Activated T-helper 2 cell treated with anti-CD3 and anti-CD28 coated beads, Interferon-gamma antibody, Interleukin-2, Interleukin-4, amounts not matched to agents 10 μg/mL and 5 μg/mL and 100 μg/mL, durations not matched to agents 14 hours and 24 hours and 36 hours (primary cell): ENCODE results near the gene GNB1L. TPM values are rescaled to one million over a fixed set of nuclear protein-coding genes. Genes with fewer than 3 reads are reported as not detected.

Experiments used
- DNase-seq: peaks from one replicate; pipeline ENCODE4 v3.0.0; 2021; ENCODE audit warnings: low spot score
- H3K27ac Mint-ChIP-seq: one replicate; pipeline ENCODE4 v1.8.0; 2021; ENCODE audit warnings: mixed read lengths
- H3K27me3 Mint-ChIP-seq: one replicate; pipeline ENCODE4 v1.8.0; 2021; ENCODE audit warnings: low read depth, mixed read lengths
- H3K36me3 Mint-ChIP-seq: one replicate; pipeline ENCODE4 v1.8.0; 2021; ENCODE audit warnings: low read depth, mixed read lengths
- H3K4me1 Mint-ChIP-seq: one replicate; pipeline ENCODE4 v1.8.0; 2021; ENCODE audit warnings: low read depth, mixed read lengths
- H3K4me3 Mint-ChIP-seq: one replicate; pipeline ENCODE4 v1.8.0; 2021; ENCODE audit warnings: low read depth, mild to moderate bottlenecking, moderate library complexity, mixed read lengths
- H3K9me3 Mint-ChIP-seq: one replicate; pipeline ENCODE4 v1.8.0; 2021; ENCODE audit warnings: mixed read lengths
- intact Hi-C: fragments of 100-400 bp; cut with micrococcal nuclease; formaldehyde crosslinking; loops from one replicate; pipeline ENCODE4 v1.15.1; 2023
- total RNA-seq: library from RNA; stranded (reverse); gene quantifications from 2 replicates; pipeline ENCODE4 v1.2.3, GENCODE V29; 2022

The GNB1L gene
- total RNA-seq, 1 donor from 2014 or later, result 14.7 TPM

DNA sequence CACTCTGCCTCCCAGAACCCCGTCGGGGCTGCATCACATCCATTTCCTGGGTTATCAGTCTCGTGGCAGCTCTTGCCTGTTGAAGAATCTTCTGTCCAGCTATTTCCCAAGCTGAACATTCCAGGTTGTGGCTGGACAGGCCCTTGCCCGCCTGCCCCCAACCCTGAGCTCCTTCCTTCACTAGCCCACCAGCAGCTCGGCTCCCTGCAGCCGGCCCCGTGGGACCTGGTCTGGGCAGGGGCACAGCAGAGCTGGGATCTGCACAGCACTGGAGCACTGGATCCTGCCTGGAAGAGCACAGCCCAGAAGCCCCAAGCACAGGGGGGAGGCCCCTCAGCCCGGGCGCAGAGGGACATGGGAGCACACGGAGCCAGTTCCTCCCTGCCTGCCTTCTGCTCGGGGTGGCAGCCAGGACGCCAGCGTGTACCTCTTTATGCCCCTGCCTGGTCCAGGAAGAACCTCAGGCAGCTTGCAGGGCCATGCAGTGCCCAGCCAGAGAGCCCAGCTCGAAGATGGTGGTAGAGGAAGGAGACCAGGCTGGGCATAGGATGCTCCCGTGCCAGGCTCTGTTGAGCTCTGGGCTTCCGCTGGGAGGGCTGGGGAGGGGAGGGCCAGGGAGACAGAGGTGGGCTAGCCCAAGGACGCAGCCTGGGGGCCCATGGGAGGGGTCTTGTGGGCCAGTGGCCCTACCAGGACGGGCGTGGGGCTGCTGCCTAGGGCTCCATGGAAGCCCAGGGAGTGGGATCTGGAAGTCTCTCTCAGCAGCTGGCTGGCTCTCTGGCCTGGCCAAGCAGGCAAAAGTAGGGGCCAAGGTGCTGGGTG is 16.6 kb upstream of the GNB1L start:
- Mint-ChIP-seq H3K36me3 (no peaks in the 10 kb centered on the region), H3K27ac (no peak overlapping the region), H3K4me3 (no peak overlapping the region), H3K4me1 (peaks cover 3% of the 10 kb centered on the region), H3K9me3 (no peaks in the 10 kb centered on the region), H3K27me3 (no peaks in the 10 kb centered on the region)
- intact Hi-C loops, result no loop called here
- DNase-seq, result no peak

DNA sequence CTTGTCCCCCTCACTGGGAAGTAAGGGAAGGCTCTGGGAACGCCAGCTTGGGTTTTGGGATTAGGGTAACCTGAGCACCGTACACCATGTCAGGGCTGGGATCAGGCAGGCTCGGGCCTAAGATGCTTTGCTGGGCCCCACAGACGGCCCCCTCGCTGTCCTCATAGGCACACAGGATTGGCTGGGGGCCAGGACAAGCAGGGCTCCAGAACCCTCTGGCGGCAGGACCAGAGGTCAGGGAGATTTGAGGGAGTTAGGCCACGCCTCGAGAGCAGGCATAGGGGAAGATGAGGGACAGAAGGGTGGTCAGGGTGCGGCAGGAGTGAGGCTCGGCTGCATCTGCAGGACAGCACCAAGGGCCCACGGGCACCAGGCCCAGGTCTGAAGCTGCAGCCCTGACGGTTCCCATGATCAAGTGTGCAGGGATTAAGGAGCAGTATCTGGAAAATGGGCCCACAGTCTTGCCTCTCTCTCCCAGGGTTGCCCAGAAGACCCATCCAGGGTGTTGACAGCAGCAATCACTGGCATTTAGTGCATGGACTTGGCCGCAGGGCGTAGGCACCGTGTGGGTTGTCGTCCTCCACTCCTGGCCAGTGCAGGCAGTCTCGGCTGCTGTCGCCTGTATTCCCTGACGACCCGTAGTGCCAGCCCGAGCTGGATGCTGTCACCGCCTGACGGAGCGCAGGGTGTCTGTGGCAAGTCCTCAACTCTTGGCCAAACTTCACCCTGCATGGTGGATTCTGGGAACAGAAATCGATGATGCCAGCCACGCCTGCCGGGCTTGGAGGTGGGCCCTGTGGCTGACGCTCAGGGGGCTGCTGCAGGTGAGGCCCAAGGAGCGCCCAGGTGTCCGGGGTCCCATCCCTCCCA is 15.7 kb upstream of the GNB1L start:
- no peak for DNase-seq
- Mint-ChIP-seq H3K4me1 (peaks cover 3% of the 10 kb centered on the region), H3K4me3 (no peak overlapping the region), H3K36me3 (no peaks in the 10 kb centered on the region), H3K27me3 (no peaks in the 10 kb centered on the region), H3K9me3 (no peaks in the 10 kb centered on the region), H3K27ac (no peak overlapping the region)
- intact Hi-C loops, result no loop called here

DNA sequence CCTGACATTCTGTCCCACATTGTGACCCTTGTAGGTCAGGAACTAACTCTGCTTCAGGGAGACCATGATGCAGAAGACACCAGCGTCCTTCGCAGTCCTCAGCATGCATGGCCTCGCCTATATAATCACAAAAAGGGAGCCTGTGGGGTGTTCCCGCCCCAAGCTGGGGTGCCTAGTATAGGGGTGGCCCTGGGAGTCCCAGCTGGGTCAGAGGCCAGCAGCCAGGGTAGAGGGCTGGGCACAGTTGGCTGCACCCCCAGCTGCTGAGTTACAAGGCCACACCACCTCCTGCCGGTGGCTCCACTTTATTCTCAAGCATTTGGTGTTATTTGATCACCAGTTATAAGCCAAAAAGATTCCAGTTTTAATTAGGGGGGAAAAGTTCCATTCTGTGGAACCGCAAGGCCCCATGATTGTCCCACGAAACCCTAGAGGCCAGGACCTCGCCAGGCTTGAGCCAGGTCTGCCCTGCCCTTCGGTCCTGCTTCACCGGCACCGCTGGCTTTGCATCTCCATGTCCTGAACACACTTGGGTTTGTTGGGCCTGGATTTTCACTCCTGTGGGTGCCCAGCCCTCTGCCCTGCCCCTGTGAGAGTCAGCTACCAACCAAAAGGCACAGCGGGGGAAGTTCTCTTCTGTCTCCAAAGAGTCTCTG is 15.0 kb upstream of the GNB1L start:
- H3K36me3 Mint-ChIP-seq, result no peaks in the 10 kb centered on the region
- peaks cover 3% of the 10 kb centered on the region for H3K4me1 Mint-ChIP-seq
- no peaks in the 10 kb centered on the region for H3K27me3 Mint-ChIP-seq
- no peak overlapping the region for H3K27ac Mint-ChIP-seq
- no peak overlapping the region for H3K4me3 Mint-ChIP-seq
- H3K9me3 Mint-ChIP-seq, result no peaks in the 10 kb centered on the region
- intact Hi-C loops, result no loop called here
- DNase-seq, result no peak

DNA sequence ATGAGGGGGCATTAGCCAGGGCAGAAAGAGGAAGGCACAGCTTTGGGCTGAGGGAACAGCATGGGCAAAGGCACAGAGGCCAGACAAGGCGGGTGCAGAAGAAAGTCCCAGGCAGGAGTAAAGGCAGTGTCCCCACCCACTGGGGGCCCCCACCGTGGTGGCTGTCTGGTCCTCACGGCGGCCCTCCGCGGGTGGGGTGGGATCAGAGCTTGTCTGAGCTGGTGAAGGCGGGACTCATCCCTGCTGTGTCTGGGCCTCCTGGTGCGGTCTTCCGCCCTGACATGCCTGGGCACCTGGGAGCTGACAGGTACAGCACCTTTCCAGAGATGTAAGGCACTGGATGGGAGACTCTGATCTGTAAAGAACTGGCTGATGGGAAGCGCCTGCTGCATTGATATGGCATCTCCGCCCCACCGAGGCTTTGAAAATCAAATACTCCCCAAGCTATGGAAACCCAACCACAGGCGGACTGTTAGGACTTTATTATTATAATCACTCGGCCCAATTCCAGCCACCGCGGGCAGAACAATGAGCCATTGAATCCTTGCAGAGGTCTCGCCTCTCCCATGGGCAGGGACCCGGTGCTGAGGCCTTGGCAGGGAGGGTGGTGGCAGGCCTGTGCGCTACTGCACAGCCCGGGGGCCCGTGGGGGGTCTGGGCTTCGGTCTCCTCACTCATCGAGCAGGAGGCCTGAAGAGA is 14.2 kb upstream of the GNB1L start:
- no peak overlapping the region for H3K27ac Mint-ChIP-seq
- no peaks in the 10 kb centered on the region for H3K4me1 Mint-ChIP-seq
- no peaks in the 10 kb centered on the region for H3K36me3 Mint-ChIP-seq
- no peak overlapping the region for H3K4me3 Mint-ChIP-seq
- intact Hi-C loops, result no loop called here
- DNase-seq, result no peak
- H3K9me3 Mint-ChIP-seq, result no peaks in the 10 kb centered on the region
- H3K27me3 Mint-ChIP-seq, result no peaks in the 10 kb centered on the region

DNA sequence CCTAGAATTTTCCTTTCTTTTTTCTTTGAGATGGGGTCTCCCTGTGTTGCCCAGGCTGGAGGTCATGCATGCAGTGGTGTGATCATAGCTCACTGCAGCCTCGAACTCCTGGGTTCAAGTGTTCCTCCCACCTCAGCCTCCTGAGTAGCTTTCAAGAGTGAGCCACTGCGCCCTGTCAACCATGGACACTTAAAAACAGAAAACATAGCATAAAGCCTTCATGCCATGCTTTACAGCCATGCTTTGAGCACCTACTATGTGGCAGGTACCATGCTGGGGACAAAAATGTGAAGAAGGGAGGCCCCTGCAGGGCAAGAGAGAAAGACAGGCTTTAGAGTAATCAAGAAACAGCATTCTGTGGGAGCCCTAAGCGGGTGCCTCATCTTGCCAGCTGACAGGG is 13.7 kb upstream of the GNB1L start:
- intact Hi-C loops, result no loop called here
- H3K27ac Mint-ChIP-seq, result no peak overlapping the region
- no peaks in the 10 kb centered on the region for H3K36me3 Mint-ChIP-seq
- no peak overlapping the region for H3K4me3 Mint-ChIP-seq
- no peak for DNase-seq
- no peaks in the 10 kb centered on the region for H3K9me3 Mint-ChIP-seq
- no peaks in the 10 kb centered on the region for H3K4me1 Mint-ChIP-seq
- H3K27me3 Mint-ChIP-seq, result no peaks in the 10 kb centered on the region

DNA sequence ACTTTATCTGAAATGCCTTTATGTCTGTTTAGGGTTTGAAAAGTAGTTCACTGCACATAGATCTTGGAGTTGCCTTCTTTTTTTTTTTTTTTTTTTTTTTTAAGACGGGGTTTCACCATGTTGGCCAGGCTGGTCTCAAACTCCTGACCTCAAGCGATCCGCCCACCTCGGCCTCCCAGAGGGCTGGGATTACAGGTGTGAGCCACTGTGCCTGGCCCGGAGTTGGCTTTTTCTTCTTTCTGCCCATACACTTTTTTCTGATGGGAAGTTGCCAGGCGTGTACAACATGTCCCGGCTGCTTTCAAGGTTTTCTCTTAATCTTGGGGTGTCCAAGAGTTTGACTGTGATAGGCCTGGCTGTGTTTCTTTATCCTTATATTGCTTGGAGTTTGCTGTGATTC is 12.9 kb upstream of the GNB1L start:
- intact Hi-C loops, result no loop called here
- Mint-ChIP-seq H3K27ac (no peak overlapping the region), H3K9me3 (no peaks in the 10 kb centered on the region), H3K27me3 (no peaks in the 10 kb centered on the region), H3K36me3 (no peaks in the 10 kb centered on the region), H3K4me1 (no peaks in the 10 kb centered on the region), H3K4me3 (no peak overlapping the region)
- DNase-seq, result no peak

DNA sequence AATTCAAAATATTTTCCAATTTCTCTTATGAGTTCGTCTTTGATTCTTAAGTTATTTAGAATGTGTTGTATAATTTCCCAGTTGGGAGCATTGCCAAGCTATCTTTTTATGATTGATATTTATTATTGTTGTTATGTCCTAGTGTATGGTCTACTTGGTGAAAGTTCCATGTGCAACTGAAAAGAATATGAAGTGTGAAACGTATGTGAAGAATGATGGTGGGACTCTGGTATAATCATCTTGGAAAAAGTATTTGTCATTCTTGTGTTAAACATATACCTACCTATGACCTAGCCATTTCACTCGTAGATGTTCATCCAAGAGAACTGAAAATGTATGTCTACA is 12.0 kb upstream of the GNB1L start:
- DNase-seq, result no peak
- Mint-ChIP-seq H3K4me3 (no peak overlapping the region), H3K36me3 (no peaks in the 10 kb centered on the region), H3K9me3 (no peaks in the 10 kb centered on the region), H3K27me3 (no peaks in the 10 kb centered on the region), H3K4me1 (no peaks in the 10 kb centered on the region), H3K27ac (no peak overlapping the region)
- intact Hi-C loops, result no loop called here

DNA sequence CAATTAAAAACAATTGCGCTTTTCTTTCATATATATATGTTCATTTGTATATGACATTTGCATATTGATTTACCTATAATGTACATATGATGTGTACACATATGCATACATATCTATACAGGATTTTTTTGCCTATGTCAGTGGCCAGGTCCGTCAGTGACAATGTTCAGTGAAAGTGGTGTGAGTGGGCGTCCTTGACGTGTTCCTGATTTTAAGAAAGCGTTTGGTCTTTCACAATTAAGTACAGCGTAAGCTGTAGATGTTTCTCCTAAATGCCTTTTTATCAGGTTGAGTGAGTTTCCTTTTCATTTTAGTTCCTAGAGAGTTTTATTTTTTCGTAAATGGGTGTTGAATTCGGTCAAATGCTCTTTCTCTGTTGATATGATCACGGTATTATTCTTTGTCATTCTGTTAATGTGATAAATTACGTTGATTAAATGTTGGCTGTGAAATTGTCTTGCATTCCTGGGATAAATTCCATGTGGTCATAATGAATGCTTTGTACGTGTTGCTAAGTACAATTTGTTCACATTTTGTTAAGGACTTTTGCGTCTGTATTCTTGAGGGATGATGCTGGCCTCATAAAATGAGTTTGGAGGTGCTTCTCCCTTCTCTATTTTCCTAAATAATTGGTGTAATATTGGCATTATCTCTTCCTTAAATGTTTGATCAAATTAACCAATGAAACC is 10.6 kb upstream of the GNB1L start:
- Mint-ChIP-seq H3K27me3 (no peaks in the 10 kb centered on the region), H3K9me3 (no peaks in the 10 kb centered on the region), H3K36me3 (no peaks in the 10 kb centered on the region), H3K27ac (no peak overlapping the region), H3K4me3 (no peak overlapping the region), H3K4me1 (no peaks in the 10 kb centered on the region)
- DNase-seq, result no peak
- intact Hi-C loops, result no loop called here

DNA sequence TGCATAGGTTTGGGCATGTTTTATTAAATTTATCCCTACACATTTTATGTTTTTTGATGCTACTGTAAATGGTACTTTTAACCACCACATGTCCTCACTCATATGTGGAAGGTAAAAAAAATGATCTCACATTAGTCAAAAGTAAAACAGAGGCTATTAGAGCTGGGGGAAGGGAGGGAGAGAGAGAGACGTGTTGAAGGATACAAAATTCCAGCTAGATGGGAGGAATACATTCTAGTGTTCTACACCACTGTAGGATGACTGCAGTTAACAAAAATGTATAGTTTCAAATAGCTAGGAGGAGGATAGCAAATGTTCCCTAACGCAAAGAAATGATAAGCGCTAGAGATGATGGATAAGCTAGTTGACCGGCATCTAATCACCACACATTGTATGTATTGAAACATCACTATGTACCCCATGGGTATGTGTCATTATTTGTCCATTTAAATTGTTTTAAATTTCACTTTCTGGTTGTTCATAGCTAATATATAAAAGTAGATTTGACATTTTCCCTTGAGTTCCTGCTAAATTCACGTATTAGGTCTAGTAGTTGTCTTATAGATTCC is 9.9 kb upstream of the GNB1L start:
- Mint-ChIP-seq H3K27ac (no peak overlapping the region), H3K27me3 (no peaks in the 10 kb centered on the region), H3K4me1 (no peaks in the 10 kb centered on the region), H3K4me3 (no peak overlapping the region), H3K9me3 (no peaks in the 10 kb centered on the region), H3K36me3 (no peaks in the 10 kb centered on the region)
- no peak for DNase-seq
- intact Hi-C loops, result no loop called here

DNA sequence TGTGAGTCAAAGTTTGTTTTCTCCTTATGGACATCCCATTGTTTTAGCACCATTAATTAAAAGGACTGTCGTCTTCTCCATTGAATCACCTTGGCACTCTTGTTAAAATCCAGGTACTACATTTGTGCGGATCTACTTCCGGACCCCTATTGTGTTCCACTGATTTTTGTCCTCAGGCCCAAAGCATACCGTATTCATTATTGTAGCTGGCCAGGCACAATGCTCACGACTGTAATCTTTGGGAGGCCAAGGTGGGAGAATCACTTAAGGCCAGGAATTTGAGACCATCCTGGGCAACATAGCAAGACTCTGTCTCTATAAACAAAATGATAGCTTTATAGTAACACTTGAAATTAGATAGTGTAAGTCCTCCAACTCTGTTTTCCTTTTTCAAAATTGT is 8.9 kb upstream of the GNB1L start:
- Mint-ChIP-seq H3K36me3 (no peaks in the 10 kb centered on the region), H3K27ac (no peak overlapping the region), H3K4me3 (no peak overlapping the region), H3K27me3 (no peaks in the 10 kb centered on the region), H3K4me1 (no peaks in the 10 kb centered on the region), H3K9me3 (no peaks in the 10 kb centered on the region)
- no peak for DNase-seq
- intact Hi-C loops, result no loop called here

DNA sequence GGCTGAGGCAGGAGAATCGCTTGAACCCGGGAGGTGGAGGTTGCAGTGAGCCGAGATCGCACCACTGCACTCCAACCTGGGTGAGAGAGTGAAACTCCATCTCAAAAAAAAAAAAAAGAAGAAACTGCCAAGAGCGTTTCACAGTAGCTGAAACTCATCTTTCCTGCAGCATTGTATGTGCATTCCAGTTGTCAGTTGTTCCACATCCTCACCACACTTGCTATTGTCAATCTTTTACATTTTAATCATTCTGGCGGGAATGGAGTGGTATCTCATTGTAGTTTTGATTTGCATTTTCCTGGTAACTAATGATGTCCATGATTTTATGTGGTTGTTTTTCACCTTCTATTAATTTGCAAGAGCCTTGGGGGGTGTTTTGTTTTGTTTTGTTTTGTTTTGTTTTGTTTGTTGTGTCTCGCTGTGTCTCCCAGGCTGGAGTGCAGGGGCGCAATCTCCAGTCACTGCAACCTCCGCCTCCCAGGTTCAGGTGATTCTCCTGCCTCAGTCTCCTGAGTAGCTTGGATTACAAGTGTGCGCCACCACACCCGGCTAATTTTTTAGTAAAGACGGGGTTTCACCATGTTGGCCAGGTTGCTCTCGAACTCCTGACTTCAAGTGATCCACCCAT is 8.1 kb upstream of the GNB1L start:
- Mint-ChIP-seq H3K27ac (no peak overlapping the region), H3K9me3 (no peaks in the 10 kb centered on the region), H3K36me3 (peaks cover 3% of the 10 kb centered on the region), H3K4me1 (peaks cover 1% of the 10 kb centered on the region), H3K4me3 (no peak overlapping the region), H3K27me3 (no peaks in the 10 kb centered on the region)
- DNase-seq, result no peak
- intact Hi-C loops, result no loop called here
